Limb (tissue), 2 donors: ENCODE results near the gene ALPI.
"Not testable (repeated sequence)": the region's sequence is repeated elsewhere in the genome, so short reads cannot be mapped to it uniquely, and the experiment has no call there.

ENCODE experiments used
- DNase-seq, 2 donors: peaks; one replicate each; pipeline ENCODE4 v3.0.0-alpha.2; 2016; ENCODE audit errors: extremely low spot score in 2 of 2

ALPI gene

GRCh38 chr2:232420463-232421188 is 35.3 kb upstream of the ALPI start:
- DNase-seq: peak in 1 of 2 donors; percentile 49

- no peak for DNase-seq
These were observed 34.7 kb upstream of the ALPI start for GRCh38 chr2:232421189-232421785.

GRCh38 chr2:232422051-232422450 is 33.9 kb upstream of the ALPI start:
- DNase-seq: no peak

- not testable (repeated sequence) for DNase-seq
These were observed 33.0 kb upstream of the ALPI start for GRCh38 chr2:232422996-232423395.

DNA sequence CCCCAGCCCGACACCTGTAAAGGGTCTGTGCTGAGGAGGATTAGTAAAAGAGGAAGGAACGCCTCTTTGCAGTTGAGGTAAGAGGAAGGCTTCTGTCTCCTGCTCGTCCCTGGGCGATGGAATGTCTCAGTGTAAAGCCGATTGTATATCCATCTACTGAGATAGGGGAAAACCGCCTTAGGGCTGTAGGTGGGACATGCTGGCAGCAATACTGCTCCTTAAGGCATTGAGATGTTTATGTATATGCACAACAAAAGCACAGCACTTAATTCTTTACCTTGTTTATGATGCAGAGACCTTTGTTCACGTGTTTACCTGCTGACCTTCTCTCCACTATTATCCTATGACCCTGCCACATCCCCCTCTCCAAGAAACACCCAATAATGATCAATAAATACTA is 32.5 kb upstream of the ALPI start:
- DNase-seq: not testable (repeated sequence)

DNA sequence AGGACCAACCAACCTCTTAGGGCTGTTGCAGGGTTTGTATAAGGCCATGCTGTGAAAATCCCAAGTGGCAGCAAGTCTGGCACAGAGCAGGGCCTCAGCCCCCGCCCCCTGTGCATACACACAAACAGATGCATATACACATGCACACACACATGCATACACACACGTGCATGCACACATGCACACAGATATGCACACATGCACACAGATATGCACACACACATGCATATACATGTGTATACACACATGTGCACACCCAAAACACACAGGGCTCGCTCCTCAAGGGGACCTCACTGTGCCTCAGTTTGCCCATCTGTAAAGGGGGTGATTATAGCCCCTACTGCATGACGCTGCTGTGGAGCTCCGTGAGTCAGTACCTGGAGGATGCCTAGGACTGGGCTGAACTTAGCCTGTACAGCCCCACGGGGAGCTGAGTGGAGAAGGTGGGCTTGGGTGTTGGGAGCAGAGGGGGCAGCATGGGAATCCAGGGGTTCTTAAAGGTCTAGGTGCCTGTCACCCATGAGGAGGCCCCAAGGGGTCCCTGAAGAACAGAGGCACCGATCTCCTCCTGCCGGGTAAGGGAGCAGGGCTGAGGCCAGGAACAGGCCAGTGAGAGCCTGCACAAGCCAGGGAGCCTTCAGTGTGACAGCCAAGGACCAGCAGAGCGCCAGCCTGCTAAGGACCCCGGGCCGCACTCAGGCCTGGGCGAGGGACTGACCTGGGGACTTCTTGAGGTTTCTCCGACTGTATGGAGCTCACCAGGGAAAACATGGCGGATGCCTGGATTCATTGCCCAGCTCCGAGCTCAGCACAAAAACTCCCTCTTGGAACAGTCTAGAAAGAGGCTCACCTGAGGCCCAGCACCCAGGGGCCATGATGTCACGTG is 24.0 kb upstream of the ALPI start:
- DNase-seq: no peak

GRCh38 chr2:232432598-232433184 is 23.3 kb upstream of the ALPI start:
- DNase-seq: no peak

- DNase-seq: not testable (repeated sequence)
These were observed 22.3 kb upstream of the ALPI start for GRCh38 chr2:232433622-232434021.

DNA sequence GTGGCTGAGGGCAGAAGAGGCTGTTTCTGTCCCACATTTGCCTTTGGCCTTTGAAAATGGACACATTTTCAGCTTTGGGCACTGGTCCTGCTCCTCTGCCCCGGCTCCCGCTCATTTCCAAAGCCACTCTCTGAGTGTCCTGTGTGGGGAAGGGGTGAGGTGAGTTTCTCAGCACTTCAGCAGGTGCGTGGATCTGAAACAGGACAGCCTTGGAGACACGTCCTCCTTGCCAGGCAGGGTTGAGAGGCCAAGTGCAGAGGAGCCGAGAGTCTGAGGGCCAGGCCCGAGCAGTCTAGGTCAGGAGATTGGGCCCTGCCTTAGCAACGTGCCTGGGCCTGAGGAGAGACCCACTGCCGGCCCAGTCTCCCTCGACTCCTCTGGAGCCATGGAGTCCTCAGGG is 21.9 kb upstream of the ALPI start:
- DNase-seq: no peak

GRCh38 chr2:232434563-232435374 is 21.2 kb upstream of the ALPI start:
- DNase-seq: no peak

- no peak for DNase-seq
These were observed 20.6 kb upstream of the ALPI start for GRCh38 chr2:232435375-232435648.

- no peak for DNase-seq
These were observed 20.1 kb upstream of the ALPI start for GRCh38 chr2:232435805-232436204.

DNA sequence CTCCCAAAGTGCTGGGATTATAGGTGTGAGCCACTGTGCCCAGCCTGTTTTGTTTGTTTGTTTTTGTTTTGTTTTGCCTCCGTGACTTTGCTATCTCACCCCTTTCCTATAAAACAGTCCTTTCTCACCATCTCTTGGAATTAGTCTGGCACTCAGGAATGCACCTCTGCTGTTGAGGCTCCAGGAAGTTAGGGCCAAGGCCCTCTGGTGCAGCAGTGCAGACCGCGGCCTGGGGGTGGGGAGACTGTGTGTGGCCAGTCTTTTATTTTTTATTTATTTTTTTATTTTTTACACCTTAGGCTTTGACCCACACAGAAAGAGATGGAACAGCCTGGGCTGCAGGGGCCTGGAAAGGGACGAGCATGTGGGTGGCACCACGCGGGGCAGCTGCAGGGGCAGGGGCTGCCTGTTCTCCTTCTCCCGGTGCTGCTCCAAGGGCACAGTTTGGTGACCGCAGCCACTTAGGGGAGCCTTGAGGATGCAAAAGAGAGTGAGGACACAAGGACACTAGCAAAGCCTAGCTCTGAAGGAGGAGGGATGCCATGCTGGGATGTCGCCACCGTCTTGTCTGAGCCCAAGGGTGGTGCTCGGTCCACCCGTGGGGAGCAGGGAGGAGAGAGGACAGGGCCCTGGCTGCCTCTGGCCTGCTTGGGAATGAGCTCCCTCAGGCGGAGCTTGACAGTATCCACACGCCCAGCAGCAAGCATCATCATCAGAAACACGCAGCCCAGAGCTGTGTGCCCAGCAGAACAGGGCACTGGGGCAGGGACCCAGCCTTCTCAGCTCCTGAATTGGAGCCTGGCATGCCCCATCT is 19.4 kb upstream of the ALPI start:
- DNase-seq: no peak

GRCh38 chr2:232437195-232437571 is 18.8 kb upstream of the ALPI start:
- DNase-seq: no peak

- DNase-seq: no peak
These were observed 17.9 kb upstream of the ALPI start for GRCh38 chr2:232438091-232438490.

DNA sequence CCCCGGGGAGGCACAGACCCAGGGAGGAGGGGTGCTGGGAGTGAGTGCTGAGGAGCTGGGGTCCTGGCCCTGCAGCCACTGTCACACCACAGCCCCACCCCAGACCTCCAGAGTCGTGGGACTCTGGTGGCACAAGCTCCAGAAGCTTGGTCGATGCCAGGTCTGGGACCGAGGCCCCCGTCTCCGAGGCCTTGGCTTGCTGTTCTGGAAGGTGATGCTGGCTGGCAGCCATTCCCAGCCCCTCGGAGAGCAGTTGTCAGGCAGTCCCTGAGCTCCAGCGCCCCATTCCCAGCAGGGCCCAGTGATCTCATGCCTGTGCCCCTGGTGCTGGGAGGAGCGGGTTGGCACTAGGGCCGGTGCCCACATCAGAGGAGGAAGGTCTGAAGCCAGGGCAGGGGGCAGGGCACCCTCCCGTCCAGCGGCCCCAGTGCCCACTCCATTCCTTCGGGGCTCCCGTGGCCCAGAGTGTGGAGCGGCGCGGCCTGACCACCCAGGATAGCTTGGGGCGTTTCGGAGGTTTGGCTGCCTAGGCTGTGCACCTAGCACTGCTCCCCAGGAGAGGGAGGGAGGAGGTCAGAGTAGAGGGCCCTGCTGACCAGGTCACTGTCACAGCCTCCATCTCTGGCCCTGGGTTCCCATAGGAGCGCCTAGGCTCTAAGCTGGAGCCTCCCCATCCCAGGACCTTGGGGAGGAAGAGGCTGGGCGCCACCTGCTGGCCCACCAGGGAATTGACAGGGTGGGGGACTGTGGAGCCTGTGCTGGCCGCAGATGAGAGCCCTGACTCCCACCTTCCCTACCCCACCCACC is 16.8 kb upstream of the ALPI start:
- DNase-seq: peak in 1 of 2 donors; percentile 57

- DNase-seq: peak in 1 of 2 donors; percentile 31
These were observed 16.2 kb upstream of the ALPI start for GRCh38 chr2:232439758-232440135.

DNA sequence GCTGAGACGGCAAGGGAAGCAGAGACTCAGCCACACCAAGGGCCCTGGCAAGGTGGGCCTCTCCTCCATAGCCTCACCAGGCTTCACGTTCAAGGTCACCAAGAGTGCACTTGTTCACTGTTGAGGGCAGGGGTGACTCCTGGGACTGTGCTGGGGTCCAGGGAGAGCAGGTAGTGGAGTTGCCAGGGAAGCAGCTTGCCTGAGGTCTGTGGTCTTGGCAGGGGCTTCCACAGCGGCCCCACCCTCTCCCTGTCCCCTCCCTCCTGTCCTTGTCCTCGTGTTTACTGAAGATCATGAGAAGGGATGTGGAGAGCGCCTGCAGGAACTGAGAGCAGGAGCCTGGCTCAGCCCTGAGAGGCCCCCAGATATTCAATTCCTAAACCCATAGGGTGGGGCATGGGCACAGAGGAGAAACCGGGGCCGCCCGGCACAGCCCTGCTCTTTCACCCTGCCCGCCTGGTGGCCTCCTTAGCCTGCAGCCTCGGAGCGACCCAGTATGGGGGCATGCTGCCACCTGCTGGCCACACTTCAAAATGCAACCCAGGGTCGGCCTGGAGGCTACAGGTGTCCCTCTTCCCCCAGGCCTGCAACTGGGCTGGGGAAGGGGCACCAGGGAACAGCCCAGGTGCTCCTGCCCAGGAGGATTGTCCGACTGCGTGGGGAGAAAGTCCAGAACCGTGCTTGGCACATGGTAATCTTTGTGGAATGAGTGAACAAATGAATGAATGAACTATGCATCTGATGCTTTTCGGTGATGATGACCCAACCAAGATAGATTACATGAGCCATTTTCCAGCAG is 15.5 kb upstream of the ALPI start:
- peak; percentile 52 to 91 for DNase-seq

GRCh38 chr2:232441147-232441651 is 14.8 kb upstream of the ALPI start:
- DNase-seq: no peak
